HCT116 (cell line): Measurements from ENCODE around the gene HAND2. TPM values are rescaled to one million over a fixed set of nuclear protein-coding genes. Genes with fewer than 3 reads are reported as not detected.

Experiments
- ATAC-seq: fragments of 200-7000 bp; cut with Tn5 transposase; 2 replicates; pipeline ENCODE4 v1.9.1; 2020; ENCODE audit warnings: mild to moderate bottlenecking, moderate library complexity
- BruUV-seq: library from RNA; stranded (reverse); fragments of 400-500 nt; replicated peaks from 2 replicates; lab custom pipeline; 2021; lab: Mats Ljungman, UMichigan
- CTCF ChIA-PET: fragments of 300-600 bp; sonication (Branson Sonifier 250); formaldehyde crosslinking; loops from one replicate; lab custom pipeline; 2021; ENCODE audit warnings: antibody characterized with exemption; lab: Charles Lee
- POLR2A ChIA-PET: fragments of 300-600, 350-600 bp; sonication (Branson Sonifier 250); formaldehyde crosslinking; loops from one replicate; lab custom pipeline; 2021; ENCODE audit warnings: antibody characterized with exemption; lab: Charles Lee
- RAD21 ChIA-PET, 2 experiments: fragments of 300-600 bp; sonication (Branson Sonifier 250); formaldehyde crosslinking; loops; one replicate each; lab custom pipeline; 2023; ENCODE audit warnings: low total read pairs in 2 of 2; ENCODE audit not compliant: uncharacterized antibody in 2 of 2, unreplicated experiment in 2 of 2, low non-redundant PET in 1 of 2; lab: Charles Lee
- DNase-seq: peaks from one replicate; pipeline ENCODE4 v3.0.0-alpha.2; 2010; ENCODE audit warnings: low read depth, low spot score
- H2AFZ ChIP-seq: fragments of 200-600 bp; shearing (Covaris generic), sonication (generic); 2 replicates; pipeline ENCODE4 v1.6.1; 2017; ENCODE audit warnings: low read depth, mixed run types, mixed read lengths, antibody characterized with exemption, low read length; ENCODE audit not compliant: poor library complexity, severe bottlenecking
- H3K27ac ChIP-seq: 2 replicates; pipeline ENCODE4 v1.5.1; 2012; ENCODE audit warnings: low read depth, low read length
- H3K27me3 ChIP-seq: fragments of 200-600 bp; sonication (generic); 2 replicates; pipeline ENCODE4 v1.6.1; 2016; ENCODE audit warnings: mixed run types, low read length, mixed read lengths; ENCODE audit not compliant: insufficient read depth
- H3K36me3 ChIP-seq, 2 experiments: fragments of 200-500 bp in 1 of 2; fragments of 200-600 bp in 1 of 2; sonication (Bioruptor generic) in 1 of 2; sonication (generic) in 1 of 2; 2 replicates each; pipeline versions ENCODE4 v1.5.1 to v1.6.1; 2014 to 2016; ENCODE audit warnings: low read length in 2 of 2, inconsistent platforms in 1 of 2, mixed read lengths in 1 of 2, mixed run types in 1 of 2; ENCODE audit not compliant: insufficient read depth in 2 of 2, control insufficient read depth in 1 of 2
- H3K4me1 ChIP-seq, 2 experiments: fragments of 200-600 bp in 1 of 2; sonication (generic) in 1 of 2; 2 replicates each; pipeline versions ENCODE4 v1.5.1 to v1.6.1; 2012 to 2017; ENCODE audit warnings: low read length in 2 of 2, inconsistent platforms in 1 of 2, mild to moderate bottlenecking in 1 of 2, mixed read lengths in 1 of 2, mixed run types in 1 of 2, moderate library complexity in 1 of 2; ENCODE audit not compliant: insufficient read depth in 2 of 2, control insufficient read depth in 1 of 2
- H3K4me2 ChIP-seq: fragments of 200-600 bp; sonication (generic); 2 replicates; pipeline ENCODE4 v1.6.1; 2017; ENCODE audit warnings: mixed run types, low read length, mixed read lengths
- H3K4me3 ChIP-seq, 2 experiments: fragments of 200-600 bp in 1 of 2; sonication (generic) in 1 of 2; replicated peaks in 1 of 2; 2 replicates each; pipeline ENCODE4 v1.5.1; 2011 to 2016; ENCODE audit warnings: low read length in 2 of 2, control low read depth in 1 of 2, low read depth in 1 of 2, mild to moderate bottlenecking in 1 of 2, mixed read lengths in 1 of 2, mixed run types in 1 of 2
- H3K79me2 ChIP-seq: fragments of 200-600 bp; sonication (generic); 2 replicates; pipeline ENCODE4 v1.6.1; 2017; ENCODE audit warnings: mild to moderate bottlenecking, mixed run types, low read length, moderate library complexity, mixed read lengths; ENCODE audit not compliant: insufficient read depth
- H3K9ac ChIP-seq: fragments of 200-600 bp; sonication (generic); 2 replicates; pipeline ENCODE4 v1.6.1; 2016; ENCODE audit warnings: low read length, mixed read lengths
- H3K9me2 ChIP-seq: fragments of 200-600 bp; sonication (generic), shearing (Covaris generic); 2 replicates; pipeline ENCODE4 v1.6.1; 2017; ENCODE audit warnings: mixed run types, mild to moderate bottlenecking, moderate library complexity; ENCODE audit not compliant: insufficient read depth
- H3K9me3 ChIP-seq, 2 experiments: fragments of 200-500 bp in 1 of 2; fragments of 200-600 bp in 1 of 2; sonication (Bioruptor generic) in 1 of 2; sonication (generic) in 1 of 2; 2 replicates each; pipeline ENCODE4 v1.6.1; 2014 to 2017; ENCODE audit warnings: low read length in 2 of 2, mixed read lengths in 2 of 2, inconsistent platforms in 1 of 2, low read depth in 1 of 2, mild to moderate bottlenecking in 1 of 2, mixed run types in 1 of 2, moderate library complexity in 1 of 2; ENCODE audit not compliant: control insufficient read depth in 1 of 2, insufficient read depth in 1 of 2
- H4K20me1 ChIP-seq: fragments of 200-600 bp; sonication (generic), shearing (Covaris generic); 2 replicates; pipeline ENCODE4 v1.6.1; 2017; ENCODE audit warnings: mixed run types, mild to moderate bottlenecking, moderate library complexity; ENCODE audit not compliant: insufficient read depth
- SIN3A ChIP-seq: IDR thresholded peaks from 2 replicates; pipeline ENCODE4 v1.6.1; 2012; ENCODE audit warnings: low read depth
- SP1 ChIP-seq: IDR thresholded peaks from 2 replicates; pipeline ENCODE4 v1.6.1; 2012; ENCODE audit warnings: low read depth
- YY1 ChIP-seq: IDR thresholded peaks from 2 replicates; pipeline ENCODE4 v1.6.1; 2011; ENCODE audit warnings: low read length, low read depth, moderate library complexity, mild to moderate bottlenecking; ENCODE audit not compliant: insufficient replicate concordance; ENCODE audit errors: extremely low read depth
- intact Hi-C: fragments of 100-400 bp; cut with micrococcal nuclease; formaldehyde crosslinking; loops from 2 replicates; pipeline ENCODE4 v1.10.0; 2022
- total RNA-seq: library from RNA; stranded (reverse); gene quantifications from one replicate; pipeline ENCODE4 v1.2.1, GENCODE V29; 2021; ENCODE audit not compliant: unreplicated experiment
- TF ChIP-seq, protein P1 (sequence below): IDR thresholded peaks from 2 replicates; pipeline ENCODE4 v1.6.1; 2012
- TF ChIP-seq, protein P2 (sequence below): IDR thresholded peaks from 2 replicates; pipeline ENCODE4 v1.6.1; 2012; ENCODE audit warnings: low read depth
- TF ChIP-seq, protein P3 (sequence below), 3 experiments: fragments of 200-600 bp in 1 of 3; sonication (generic) in 1 of 3; IDR thresholded peaks in 2 of 3; conservative IDR thresholded peaks in 1 of 3; 2 replicates each; pipeline ENCODE4 v1.5.1; 2012 to 2017; ENCODE audit warnings: low read depth in 2 of 3, low read length in 2 of 3, antibody characterized with exemption in 1 of 3, borderline replicate concordance in 1 of 3, control low read depth in 1 of 3, mild to moderate bottlenecking in 1 of 3, mixed read lengths in 1 of 3, mixed run types in 1 of 3, moderate library complexity in 1 of 3; ENCODE audit not compliant: insufficient read depth in 1 of 3

The HAND2 gene
- total RNA-seq, 1 experiment from 2014 or later: not detected

DNA sequence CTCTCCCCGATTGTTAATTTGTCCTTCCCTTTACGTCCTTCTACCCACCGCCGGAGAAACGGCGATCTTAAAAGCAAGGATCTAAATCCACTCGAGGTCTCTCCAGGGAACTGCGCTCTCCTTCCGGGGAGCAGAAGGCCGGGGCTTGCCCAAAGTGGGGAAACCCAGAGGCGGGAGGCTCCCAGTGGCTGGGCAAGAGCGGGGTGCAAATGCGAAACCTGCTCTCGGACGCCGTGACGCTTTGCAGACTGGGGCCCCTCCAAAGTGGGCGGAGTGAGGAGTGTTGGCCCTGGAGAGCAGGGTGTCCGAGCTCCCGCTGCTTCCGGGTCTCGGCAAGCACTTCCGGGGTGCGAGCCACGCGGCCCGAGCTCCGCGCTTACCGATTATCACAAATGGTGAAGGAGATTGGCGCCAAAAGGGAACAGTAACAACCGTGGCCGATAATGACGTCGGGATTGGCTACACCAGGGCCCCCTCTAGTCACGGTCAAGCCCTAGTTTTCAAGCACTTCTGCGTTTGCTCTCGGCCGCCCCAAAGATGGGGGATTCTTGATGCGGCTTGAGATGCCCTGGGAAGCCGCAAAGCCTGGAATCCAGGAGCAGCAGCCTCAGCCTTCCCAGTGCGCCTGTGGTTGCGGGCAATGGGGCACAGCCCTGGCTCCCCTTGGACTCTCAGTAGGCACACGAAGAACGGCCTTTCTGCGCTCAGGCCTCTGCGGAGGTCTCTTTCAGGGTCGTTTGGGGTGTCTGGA lies 29.0 kb downstream of the HAND2 start:
- H3K27me3 ChIP-seq: no peaks in the 10 kb centered on the region
- no peaks in the 10 kb centered on the region for H3K79me2 ChIP-seq
- no peaks in the 10 kb centered on the region for H3K36me3 ChIP-seq
- TF ChIP-seq YY1 (no peak), SIN3A (no peak)
- ChIA-PET CTCF (no interaction called here), RAD21 (no interaction called here), POLR2A (no interaction called here)
- no TSS peak for BruUV-seq
- no peak overlapping the region for H3K9ac ChIP-seq
- no peak overlapping the region for H3K4me3 ChIP-seq
- intact Hi-C loops: no loop called here
- no peak overlapping the region for H3K4me2 ChIP-seq
- H2AFZ ChIP-seq: no peak overlapping the region
- no peak overlapping the region for H3K27ac ChIP-seq
- no peaks in the 10 kb centered on the region for H3K4me1 ChIP-seq
- no peaks in the 10 kb centered on the region for H3K9me2 ChIP-seq
- no peaks in the 10 kb centered on the region for H4K20me1 ChIP-seq
- ATAC-seq: no peak
- no peaks in the 10 kb centered on the region for H3K9me3 ChIP-seq
- DNase-seq: no peak

DNA sequence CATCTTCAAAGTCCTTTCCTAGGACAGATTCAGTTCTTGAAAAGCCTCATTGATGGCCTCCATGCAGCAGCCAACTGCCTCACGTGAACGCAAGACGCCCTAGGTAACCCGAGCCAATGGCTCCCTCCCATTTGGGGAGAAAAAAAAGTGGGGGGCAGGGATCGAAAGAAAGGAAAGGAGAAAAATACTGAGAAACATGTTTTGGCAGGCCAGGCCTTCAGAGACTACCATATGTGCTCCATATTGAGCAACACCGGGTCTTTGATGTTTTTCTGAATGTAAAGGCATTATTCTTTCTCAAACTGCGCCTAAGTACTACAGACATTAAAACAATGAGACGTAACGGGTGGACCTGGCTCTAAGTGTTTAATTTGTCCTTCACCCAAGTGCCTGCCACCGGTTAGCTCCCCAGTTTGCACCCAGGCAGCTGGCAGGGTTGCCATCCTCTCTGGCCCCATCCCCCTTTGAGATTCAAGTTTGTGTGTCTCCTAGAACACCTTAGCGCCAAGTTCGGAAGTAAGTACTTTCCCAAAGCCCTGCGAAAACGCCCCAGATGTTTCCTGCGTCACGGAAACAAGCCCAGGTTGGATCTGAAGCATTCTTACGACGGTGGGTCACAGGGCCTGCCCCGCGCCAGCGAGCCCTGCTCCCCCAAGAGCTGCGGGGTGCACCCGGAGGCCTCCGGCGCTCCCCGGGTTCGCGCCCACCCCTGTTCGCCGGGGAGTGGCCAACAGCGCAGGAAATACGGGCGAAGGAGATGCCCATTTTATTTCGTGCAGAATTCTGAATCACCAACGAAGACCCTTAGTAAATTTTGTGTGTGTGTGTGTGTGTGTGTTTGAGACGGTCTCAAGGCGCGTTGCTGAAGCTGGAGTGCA lies 30.1 kb downstream of the HAND2 start:
- ChIA-PET POLR2A (no interaction called here), RAD21 (no interaction called here), CTCF (no interaction called here)
- ATAC-seq (no peak), DNase-seq (no peak)
- intact Hi-C loops: no loop called here
- Histone ChIP-seq H3K9ac (no peak overlapping the region), H3K79me2 (no peaks in the 10 kb centered on the region), H3K27ac (no peak overlapping the region), H4K20me1 (no peaks in the 10 kb centered on the region), H3K4me1 (no peaks in the 10 kb centered on the region), H3K9me3 (no peaks in the 10 kb centered on the region), H3K4me3 (no peak overlapping the region), H3K36me3 (no peaks in the 10 kb centered on the region), H3K4me2 (no peak overlapping the region), H3K27me3 (no peaks in the 10 kb centered on the region), H3K9me2 (no peaks in the 10 kb centered on the region), H2AFZ (no peak overlapping the region)
- TF ChIP-seq, protein P1, sequence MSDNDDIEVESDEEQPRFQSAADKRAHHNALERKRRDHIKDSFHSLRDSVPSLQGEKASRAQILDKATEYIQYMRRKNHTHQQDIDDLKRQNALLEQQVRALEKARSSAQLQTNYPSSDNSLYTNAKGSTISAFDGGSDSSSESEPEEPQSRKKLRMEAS: no peak
- TF ChIP-seq, protein P2, sequence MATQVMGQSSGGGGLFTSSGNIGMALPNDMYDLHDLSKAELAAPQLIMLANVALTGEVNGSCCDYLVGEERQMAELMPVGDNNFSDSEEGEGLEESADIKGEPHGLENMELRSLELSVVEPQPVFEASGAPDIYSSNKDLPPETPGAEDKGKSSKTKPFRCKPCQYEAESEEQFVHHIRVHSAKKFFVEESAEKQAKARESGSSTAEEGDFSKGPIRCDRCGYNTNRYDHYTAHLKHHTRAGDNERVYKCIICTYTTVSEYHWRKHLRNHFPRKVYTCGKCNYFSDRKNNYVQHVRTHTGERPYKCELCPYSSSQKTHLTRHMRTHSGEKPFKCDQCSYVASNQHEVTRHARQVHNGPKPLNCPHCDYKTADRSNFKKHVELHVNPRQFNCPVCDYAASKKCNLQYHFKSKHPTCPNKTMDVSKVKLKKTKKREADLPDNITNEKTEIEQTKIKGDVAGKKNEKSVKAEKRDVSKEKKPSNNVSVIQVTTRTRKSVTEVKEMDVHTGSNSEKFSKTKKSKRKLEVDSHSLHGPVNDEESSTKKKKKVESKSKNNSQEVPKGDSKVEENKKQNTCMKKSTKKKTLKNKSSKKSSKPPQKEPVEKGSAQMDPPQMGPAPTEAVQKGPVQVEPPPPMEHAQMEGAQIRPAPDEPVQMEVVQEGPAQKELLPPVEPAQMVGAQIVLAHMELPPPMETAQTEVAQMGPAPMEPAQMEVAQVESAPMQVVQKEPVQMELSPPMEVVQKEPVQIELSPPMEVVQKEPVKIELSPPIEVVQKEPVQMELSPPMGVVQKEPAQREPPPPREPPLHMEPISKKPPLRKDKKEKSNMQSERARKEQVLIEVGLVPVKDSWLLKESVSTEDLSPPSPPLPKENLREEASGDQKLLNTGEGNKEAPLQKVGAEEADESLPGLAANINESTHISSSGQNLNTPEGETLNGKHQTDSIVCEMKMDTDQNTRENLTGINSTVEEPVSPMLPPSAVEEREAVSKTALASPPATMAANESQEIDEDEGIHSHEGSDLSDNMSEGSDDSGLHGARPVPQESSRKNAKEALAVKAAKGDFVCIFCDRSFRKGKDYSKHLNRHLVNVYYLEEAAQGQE: no peak
- TF ChIP-seq, protein P3, sequence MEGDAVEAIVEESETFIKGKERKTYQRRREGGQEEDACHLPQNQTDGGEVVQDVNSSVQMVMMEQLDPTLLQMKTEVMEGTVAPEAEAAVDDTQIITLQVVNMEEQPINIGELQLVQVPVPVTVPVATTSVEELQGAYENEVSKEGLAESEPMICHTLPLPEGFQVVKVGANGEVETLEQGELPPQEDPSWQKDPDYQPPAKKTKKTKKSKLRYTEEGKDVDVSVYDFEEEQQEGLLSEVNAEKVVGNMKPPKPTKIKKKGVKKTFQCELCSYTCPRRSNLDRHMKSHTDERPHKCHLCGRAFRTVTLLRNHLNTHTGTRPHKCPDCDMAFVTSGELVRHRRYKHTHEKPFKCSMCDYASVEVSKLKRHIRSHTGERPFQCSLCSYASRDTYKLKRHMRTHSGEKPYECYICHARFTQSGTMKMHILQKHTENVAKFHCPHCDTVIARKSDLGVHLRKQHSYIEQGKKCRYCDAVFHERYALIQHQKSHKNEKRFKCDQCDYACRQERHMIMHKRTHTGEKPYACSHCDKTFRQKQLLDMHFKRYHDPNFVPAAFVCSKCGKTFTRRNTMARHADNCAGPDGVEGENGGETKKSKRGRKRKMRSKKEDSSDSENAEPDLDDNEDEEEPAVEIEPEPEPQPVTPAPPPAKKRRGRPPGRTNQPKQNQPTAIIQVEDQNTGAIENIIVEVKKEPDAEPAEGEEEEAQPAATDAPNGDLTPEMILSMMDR (IDR thresholded peaks at IDR 0.05 in 2 of 3, conservative IDR thresholded peaks at IDR 0.05 in 1 of 3; ENCODE audit: borderline replicate concordance in 1 of 3, insufficient read depth in 1 of 3, low read depth in 2 of 3, low read length in 2 of 3): no peak
- no peak for TF ChIP-seq SP1
- BruUV-seq: no TSS peak
